ENCODE measurements around the gene ADTRP.

ADTRP gene

DNA sequence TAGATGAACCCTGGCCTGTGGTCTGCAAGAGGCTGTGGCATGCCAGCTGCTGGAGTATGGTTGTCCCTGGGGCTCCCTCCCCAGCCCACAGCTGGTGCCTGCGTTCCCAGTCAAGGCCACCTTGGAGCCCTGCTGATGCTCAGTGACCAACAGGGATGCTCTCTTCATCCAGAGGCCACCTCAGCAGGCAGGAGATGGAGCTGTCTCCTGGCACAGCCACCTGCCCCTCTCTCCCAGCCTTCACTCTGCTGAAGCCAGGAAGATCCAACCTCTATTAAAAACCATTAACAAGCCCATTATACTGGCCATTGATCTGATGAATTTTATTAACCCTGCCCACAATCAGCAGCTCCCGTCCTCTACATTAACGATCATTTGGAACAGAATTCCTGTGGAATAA is 40.4 kb downstream of the ADTRP start:
- Histone ChIP-seq H3K4me1 (ENCODE audit: control insufficient read depth in 1 of 2, insufficient read depth in 1 of 2, low read depth in 1 of 2, low read length in 1 of 2) (peaks cover 6 to 8% of the 10 kb centered on the region in 2 experiments), H3K36me3 (no peaks in the 10 kb centered on the region)

DNA sequence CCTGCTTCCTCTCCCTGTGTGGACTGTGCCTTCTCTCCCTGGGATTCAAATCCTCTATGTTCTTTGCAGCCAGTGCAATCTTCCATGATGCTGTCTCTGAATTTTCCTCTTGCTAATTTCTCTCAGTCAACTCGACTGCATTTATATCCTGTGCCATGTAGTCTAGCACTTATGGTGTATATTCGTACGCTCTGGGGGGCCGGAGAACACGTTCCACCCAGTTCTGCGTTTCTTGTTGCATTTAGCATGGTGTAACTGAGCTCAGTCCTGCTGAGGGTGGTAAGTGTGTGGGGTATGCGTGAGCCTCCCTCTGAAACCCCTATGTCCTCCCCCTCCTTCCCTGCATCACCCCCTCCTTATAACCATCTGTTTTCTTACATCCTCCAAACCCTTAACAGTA is 42.0 kb downstream of the ADTRP start:
- Histone ChIP-seq H3K4me3 (ENCODE audit: low read depth in 1 of 2, low read length in 1 of 2) (no peak overlapping the region), H3K36me3 (no peaks in the 10 kb centered on the region), H3K27me3 (no peaks in the 10 kb centered on the region), H3K27ac (no peak overlapping the region), H3K9me3 (no peaks in the 10 kb centered on the region), H3K4me1 (ENCODE audit: control insufficient read depth in 1 of 2, insufficient read depth in 1 of 2, low read depth in 1 of 2, low read length in 1 of 2) (peaks cover 20 to 21% of the 10 kb centered on the region in 2 experiments)
- TF ChIP-seq CTCF (IDR thresholded peaks at IDR 0.05) = no peak

More for the DNA sequence above, 40.4 kb downstream of the ADTRP start:
- Histone ChIP-seq H3K27me3 (no peaks in the 10 kb centered on the region), H3K27ac (no peak overlapping the region), H3K4me3 (ENCODE audit: low read depth in 1 of 2, low read length in 1 of 2) (no peak overlapping the region), H3K9me3 (no peaks in the 10 kb centered on the region)
- TF ChIP-seq CTCF (IDR thresholded peaks at IDR 0.05) = no peak

- H3K4me1 ChIP-seq (ENCODE audit: control insufficient read depth in 1 of 2, insufficient read depth in 1 of 2, low read depth in 1 of 2, low read length in 1 of 2) = peaks cover 31 to 32% of the 10 kb centered on the region in 2 experiments
- no peaks in the 10 kb centered on the region for H3K36me3 ChIP-seq
- H3K27ac ChIP-seq = no peak overlapping the region
- H3K4me3 ChIP-seq (ENCODE audit: low read depth in 1 of 2, low read length in 1 of 2) = no peak overlapping the region
- H3K9me3 ChIP-seq = no peaks in the 10 kb centered on the region
- H3K27me3 ChIP-seq = no peaks in the 10 kb centered on the region
- no peak for TF ChIP-seq CTCF (IDR thresholded peaks at IDR 0.05)
Observed at GRCh38 chr6:11734861-11735613, 43.6 kb downstream of the ADTRP start.

GRCh38 chr6:11732036-11732631 is 46.5 kb downstream of the ADTRP start:
- no peaks in the 10 kb centered on the region for H3K36me3 ChIP-seq
- no peaks in the 10 kb centered on the region for H3K9me3 ChIP-seq
- H3K4me3 ChIP-seq (ENCODE audit: low read depth in 1 of 2, low read length in 1 of 2) = peak overlapping the region; percentile 33 to 52
- peak overlapping the region; percentile 79 for H3K27ac ChIP-seq
- H3K4me1 ChIP-seq (ENCODE audit: control insufficient read depth in 1 of 2, insufficient read depth in 1 of 2, low read depth in 1 of 2, low read length in 1 of 2) = peaks cover 36 to 37% of the 10 kb centered on the region in 2 experiments
- TF ChIP-seq CTCF (IDR thresholded peaks at IDR 0.05) = no peak
- peaks cover 13% of the 10 kb centered on the region for H3K27me3 ChIP-seq

- H3K36me3 ChIP-seq = no peaks in the 10 kb centered on the region
- H3K27ac ChIP-seq = peak overlapping the region; percentile 79
- H3K27me3 ChIP-seq = peaks cover 13% of the 10 kb centered on the region
- H3K4me3 ChIP-seq (ENCODE audit: low read depth in 1 of 2, low read length in 1 of 2) = peak overlapping the region; percentile 33 to 52
- peaks cover 36 to 37% of the 10 kb centered on the region in 2 experiments for H3K4me1 ChIP-seq (ENCODE audit: control insufficient read depth in 1 of 2, insufficient read depth in 1 of 2, low read depth in 1 of 2, low read length in 1 of 2)
- TF ChIP-seq CTCF (IDR thresholded peaks at IDR 0.05) = no peak
- no peaks in the 10 kb centered on the region for H3K9me3 ChIP-seq
Observed at GRCh38 chr6:11731423-11731822, 47.2 kb downstream of the ADTRP start.

Data from neutrophil (primary cell).